Skeletal muscle cell (primary cell): ENCODE results near the gene ATF6.

ENCODE experiments used
- DNase-seq: peaks from one replicate; pipeline ENCODE4 v3.0.0-alpha.2; 2010; ENCODE audit warnings: low read depth
- H3K4me3 ChIP-seq: 2 replicates; pipeline ENCODE4 v1.5.1; 2011; ENCODE audit warnings: low read depth, mild to moderate bottlenecking, control low read depth, low read length, moderate library complexity

Gene ATF6

GRCh38 chr1:161915978-161916377, 149.9 kb downstream of the ATF6 start:
- no peak overlapping the region for H3K4me3 ChIP-seq
- no peak for DNase-seq

GRCh38 chr1:161919229-161919628, 153.1 kb downstream of the ATF6 start:
- H3K4me3 ChIP-seq, result no peak overlapping the region
- no peak for DNase-seq

GRCh38 chr1:161921491-161921890, 155.4 kb downstream of the ATF6 start:
- H3K4me3 ChIP-seq, result no peak overlapping the region
- DNase-seq, result no peak

GRCh38 chr1:161921990-161922389, 155.9 kb downstream of the ATF6 start:
- no peak overlapping the region for H3K4me3 ChIP-seq
- peak; percentile 39 for DNase-seq

- no peak overlapping the region for H3K4me3 ChIP-seq
- DNase-seq, result no peak
Measured at GRCh38 chr1:161928056-161928455, 161.9 kb downstream of the ATF6 start.

- DNase-seq, result no peak
- H3K4me3 ChIP-seq, result no peak overlapping the region
Measured at GRCh38 chr1:161929137-161929536, 163.0 kb downstream of the ATF6 start.

- no peak for DNase-seq
- no peak overlapping the region for H3K4me3 ChIP-seq
Measured at GRCh38 chr1:161930064-161930463, 163.9 kb downstream of the ATF6 start.

GRCh38 chr1:161932668-161933067, 166.5 kb downstream of the ATF6 start:
- H3K4me3 ChIP-seq, result no peak overlapping the region
- DNase-seq, result no peak

GRCh38 chr1:161933592-161934588, 167.8 kb downstream of the ATF6 start:
- no peak for DNase-seq
- H3K4me3 ChIP-seq, result no peak overlapping the region

- H3K4me3 ChIP-seq, result no peak overlapping the region
- DNase-seq, result no peak
Measured at GRCh38 chr1:161935264-161935663, 169.1 kb downstream of the ATF6 start.

GRCh38 chr1:161936786-161937185, 170.7 kb downstream of the ATF6 start:
- no peak overlapping the region for H3K4me3 ChIP-seq
- DNase-seq, result no peak

GRCh38 chr1:161940866-161941591, 174.9 kb downstream of the ATF6 start:
- DNase-seq, result no peak

GRCh38 chr1:161941726-161942436, 175.8 kb downstream of the ATF6 start:
- DNase-seq, result no peak

More at GRCh38 chr1:161940866-161941591, 174.9 kb downstream of the ATF6 start:
- H3K4me3 ChIP-seq, result no peak overlapping the region

GRCh38 chr1:161943737-161944136, 177.6 kb downstream of the ATF6 start:
- no peak overlapping the region for H3K4me3 ChIP-seq
- no peak for DNase-seq

More at GRCh38 chr1:161941726-161942436, 175.8 kb downstream of the ATF6 start:
- H3K4me3 ChIP-seq, result no peak overlapping the region

- H3K4me3 ChIP-seq, result no peak overlapping the region
- no peak for DNase-seq
Measured at GRCh38 chr1:161944381-161944780, 178.3 kb downstream of the ATF6 start.

- DNase-seq, result no peak
- H3K4me3 ChIP-seq, result no peak overlapping the region
Measured at GRCh38 chr1:161945306-161946060, 179.4 kb downstream of the ATF6 start.

- DNase-seq, result peak; percentile 81
- H3K4me3 ChIP-seq, result no peak overlapping the region
Measured at GRCh38 chr1:161946071-161946987, 180.2 kb downstream of the ATF6 start.

GRCh38 chr1:161948435-161948834, 182.3 kb downstream of the ATF6 start:
- H3K4me3 ChIP-seq, result no peak overlapping the region
- DNase-seq, result no peak
